Subcutaneous abdominal adipose tissue (tissue), 5 donors: ENCODE results near the gene HDGFL2.
A peak's percentile ranks its signal among the peaks of the same experiment; 100 is the strongest.

Experiments used
- H3K27ac ChIP-seq: one replicate; pipeline ENCODE4 v1.7.0; 2013; ENCODE audit warnings: low read depth, mild to moderate bottlenecking, inconsistent platforms, low read length, moderate library complexity
- H3K27me3 ChIP-seq, 5 donors: one replicate each; pipeline ENCODE4 v1.7.0; 2013; ENCODE audit warnings: low read length in 5 of 5, inconsistent platforms in 1 of 5; ENCODE audit not compliant: control insufficient read depth in 5 of 5, insufficient read depth in 4 of 5
- H3K36me3 ChIP-seq, 5 donors: one replicate each; pipeline ENCODE4 v1.7.0; 2013; ENCODE audit warnings: low read length in 5 of 5; ENCODE audit not compliant: control insufficient read depth in 5 of 5, insufficient read depth in 5 of 5
- H3K4me1 ChIP-seq, 5 donors: one replicate each; pipeline ENCODE4 v1.7.0; 2013; ENCODE audit warnings: low read length in 5 of 5, mild to moderate bottlenecking in 3 of 5, moderate library complexity in 1 of 5; ENCODE audit not compliant: control insufficient read depth in 5 of 5, insufficient read depth in 5 of 5
- H3K4me3 ChIP-seq, 5 donors: one replicate each; pipeline ENCODE4 v1.7.0; 2013; ENCODE audit warnings: low read length in 5 of 5, low read depth in 1 of 5
- H3K9ac ChIP-seq, 5 donors: one replicate each; pipeline ENCODE4 v1.7.0; 2013; ENCODE audit warnings: low read length in 5 of 5, mild to moderate bottlenecking in 4 of 5, moderate library complexity in 3 of 5
- H3K9me3 ChIP-seq, 5 donors: one replicate each; pipeline ENCODE4 v1.7.0; 2013; ENCODE audit warnings: low read length in 5 of 5; ENCODE audit not compliant: control insufficient read depth in 5 of 5
- donor health status: healthy.
- donor health status: healthy.
- donor health status: healthy.
- donor health status: healthy.
- donor health status: healthy.

The HDGFL2 gene

GRCh38 chr19:4505570-4506448 lies 33.7 kb downstream of the HDGFL2 start:
- H3K9ac ChIP-seq = peak overlapping the region in 1 of 5 donors; percentile 5
- H3K4me3 ChIP-seq = peak overlapping the region in 1 of 5 donors; percentile 25
- H3K4me1 ChIP-seq = peaks cover 9 to 73% (median 56%) of the 10 kb centered on the region in 5 donors
- peaks cover 0 to 76% (median 67%) of the 10 kb centered on the region in 5 donors for H3K36me3 ChIP-seq
- no peaks in the 10 kb centered on the region for H3K27me3 ChIP-seq
- peaks cover 0 to 2% (median 0%) of the 10 kb centered on the region in 5 donors for H3K9me3 ChIP-seq
- peak overlapping the region; percentile 90 for H3K27ac ChIP-seq

GRCh38 chr19:4506449-4507149 lies 34.5 kb downstream of the HDGFL2 start:
- H3K4me1 ChIP-seq = peaks cover 9 to 75% (median 56%) of the 10 kb centered on the region in 5 donors

GRCh38 chr19:4507150-4507452 lies 35.0 kb downstream of the HDGFL2 start:
- H3K27ac ChIP-seq = peak overlapping the region; percentile 90
- peaks cover 9 to 70% (median 52%) of the 10 kb centered on the region in 5 donors for H3K4me1 ChIP-seq
- peaks cover 0 to 70% (median 55%) of the 10 kb centered on the region in 5 donors for H3K36me3 ChIP-seq

More at GRCh38 chr19:4506449-4507149, 34.5 kb downstream of the HDGFL2 start:
- peak overlapping the region in 2 of 5 donors; percentile 3 to 5 for H3K9ac ChIP-seq
- H3K36me3 ChIP-seq = peaks cover 0 to 72% (median 60%) of the 10 kb centered on the region in 5 donors
- H3K27ac ChIP-seq = peak overlapping the region; percentile 90
- peaks cover 0 to 3% (median 0%) of the 10 kb centered on the region in 5 donors for H3K9me3 ChIP-seq
- H3K27me3 ChIP-seq = no peaks in the 10 kb centered on the region
- H3K4me3 ChIP-seq = peak overlapping the region in 3 of 5 donors; percentile 25 to 48 (median 38)

GRCh38 chr19:4507804-4508203 lies 35.7 kb downstream of the HDGFL2 start:
- peaks cover 7 to 63% (median 46%) of the 10 kb centered on the region in 5 donors for H3K4me1 ChIP-seq
- H3K9ac ChIP-seq = no peak overlapping the region
- H3K4me3 ChIP-seq = peak overlapping the region; percentile 22 to 51 (median 47)
- H3K9me3 ChIP-seq = peaks cover 0 to 3% (median 0%) of the 10 kb centered on the region in 5 donors
- peak overlapping the region; percentile 90 for H3K27ac ChIP-seq
- H3K36me3 ChIP-seq = peaks cover 0 to 69% (median 48%) of the 10 kb centered on the region in 5 donors
- H3K27me3 ChIP-seq = no peaks in the 10 kb centered on the region

More at GRCh38 chr19:4507150-4507452, 35.0 kb downstream of the HDGFL2 start:
- Histone ChIP-seq H3K9me3 (peaks cover 0 to 3% (median 0%) of the 10 kb centered on the region in 5 donors), H3K27me3 (no peaks in the 10 kb centered on the region), H3K9ac (peak overlapping the region in 1 of 5 donors; percentile 3), H3K4me3 (peak overlapping the region in 4 of 5 donors; percentile 17 to 51 (median 48))

GRCh38 chr19:4508698-4509097 lies 36.6 kb downstream of the HDGFL2 start:
- peaks cover 7 to 63% (median 38%) of the 10 kb centered on the region in 5 donors for H3K4me1 ChIP-seq
- peak overlapping the region in 1 of 5 donors; percentile 22 for H3K9ac ChIP-seq
- peak overlapping the region; percentile 26 to 70 (median 47) for H3K4me3 ChIP-seq
- peaks cover 0 to 69% (median 46%) of the 10 kb centered on the region in 5 donors for H3K36me3 ChIP-seq
- peak overlapping the region; percentile 90 for H3K27ac ChIP-seq
- peaks cover 0 to 3% (median 0%) of the 10 kb centered on the region in 5 donors for H3K9me3 ChIP-seq
- no peaks in the 10 kb centered on the region for H3K27me3 ChIP-seq

GRCh38 chr19:4510435-4511255 lies 38.5 kb downstream of the HDGFL2 start:
- peaks cover 0 to 3% (median 0%) of the 10 kb centered on the region in 5 donors for H3K9me3 ChIP-seq
- H3K27ac ChIP-seq = no peak overlapping the region
- H3K9ac ChIP-seq = no peak overlapping the region
- H3K36me3 ChIP-seq = peaks cover 0 to 63% (median 40%) of the 10 kb centered on the region in 5 donors
- H3K27me3 ChIP-seq = no peaks in the 10 kb centered on the region
- peak overlapping the region in 3 of 5 donors; percentile 7 to 62 (median 32) for H3K4me3 ChIP-seq
- peaks cover 0 to 55% (median 34%) of the 10 kb centered on the region in 5 donors for H3K4me1 ChIP-seq

- Histone ChIP-seq H3K27ac (peak overlapping the region; percentile 6), H3K36me3 (peaks cover 0 to 63% (median 42%) of the 10 kb centered on the region in 5 donors), H3K9me3 (peaks cover 0 to 3% (median 0%) of the 10 kb centered on the region in 5 donors), H3K4me3 (peak overlapping the region in 3 of 5 donors; percentile 7 to 62 (median 32)), H3K9ac (no peak overlapping the region), H3K4me1 (peaks cover 0 to 56% (median 37%) of the 10 kb centered on the region in 5 donors), H3K27me3 (no peaks in the 10 kb centered on the region)
Observed at GRCh38 chr19:4511300-4512054, 39.4 kb downstream of the HDGFL2 start.

GRCh38 chr19:4512070-4512469 lies 40.0 kb downstream of the HDGFL2 start:
- H3K4me1 ChIP-seq = peaks cover 0 to 53% (median 34%) of the 10 kb centered on the region in 5 donors
- peak overlapping the region in 2 of 5 donors; percentile 13 to 67 for H3K4me3 ChIP-seq
- H3K36me3 ChIP-seq = peaks cover 0 to 62% (median 38%) of the 10 kb centered on the region in 5 donors
- no peaks in the 10 kb centered on the region for H3K27me3 ChIP-seq
- H3K9me3 ChIP-seq = peaks cover 0 to 3% (median 0%) of the 10 kb centered on the region in 5 donors
- peak overlapping the region; percentile 6 for H3K27ac ChIP-seq
- peak overlapping the region in 1 of 5 donors; percentile 13 for H3K9ac ChIP-seq
